GM12878 (cell line): ENCODE measurements around the gene ERMARD. TPM values are rescaled to one million over a fixed set of nuclear protein-coding genes. Genes with fewer than 3 reads are reported as not detected.

Experiments used
- FOS ChIP-seq: IDR thresholded peaks from 3 replicates; pipeline ENCODE4 v1.6.1; 2011; ENCODE audit warnings: borderline replicate concordance; ENCODE audit not compliant: insufficient read length; ENCODE audit errors: extremely low read depth
- RBBP5 ChIP-seq: fragments of 200-600 bp; sonication (generic); conservative IDR thresholded peaks from 2 replicates; pipeline ENCODE4 v1.6.1; 2016
- RCOR1 ChIP-seq: conservative IDR thresholded peaks from 2 replicates; pipeline ENCODE4 v1.6.1; 2012; ENCODE audit warnings: low read depth, low read length, improper control_type of control experiment
- polyA plus RNA-seq, 11 experiments: library from polyadenylated mRNA; depleted of rRNA in 4 of 11; unstranded in 6 of 11; stranded (reverse) in 5 of 11; fragments of >200 nt; fragmentation: Nextera tagmentation in 4 of 11; fragmentation: Illumina TruSeq in 1 of 11; extraction: Ambion mirVana in 4 of 11; extraction: Trizol in 1 of 11; gene quantifications; 1 replicate in 1 of 11; 2 replicates in 10 of 11; pipeline versions ENCODE4 v1.2.1 to v1.2.3, GENCODE V29; 2011 to 2016; ENCODE audit warnings: inconsistent platforms in 2 of 11, missing spikeins in 2 of 11, low read depth in 1 of 11
- total RNA-seq, 4 experiments: library from RNA; depleted of rRNA in 3 of 4; stranded (reverse); fragments of >200 nt in 3 of 4; fragmentation: Illumina TruSeq in 1 of 4; extraction: Trizol in 1 of 4; gene quantifications; 2 replicates each; pipeline versions ENCODE4 v1.2.1 to v1.2.3, GENCODE V29; 2013 to 2021
- TF ChIP-seq, protein P1 (sequence below): fragments of 450-650 bp; IDR thresholded peaks from 2 replicates; pipeline ENCODE4 v1.6.1; 2017; ENCODE audit warnings: mild to moderate bottlenecking, moderate library complexity
- TF ChIP-seq, protein P2 (sequence below): fragments of 150-350 bp; IDR thresholded peaks from 2 replicates; pipeline ENCODE4 v1.6.1; 2016; ENCODE audit warnings: low read depth, low read length
- TF ChIP-seq, protein P3 (sequence below): IDR thresholded peaks from 2 replicates; pipeline ENCODE4 v1.6.1; 2012; ENCODE audit warnings: low read depth, low read length, improper control_type of control experiment

Gene ERMARD
- total and polyA plus RNA-seq, 10 of the 15 experiments (the other 5 are each of a cell fraction or from before 2014, with no cell fraction given) = 24.4 to 63.3 (median 34.1) TPM

DNA sequence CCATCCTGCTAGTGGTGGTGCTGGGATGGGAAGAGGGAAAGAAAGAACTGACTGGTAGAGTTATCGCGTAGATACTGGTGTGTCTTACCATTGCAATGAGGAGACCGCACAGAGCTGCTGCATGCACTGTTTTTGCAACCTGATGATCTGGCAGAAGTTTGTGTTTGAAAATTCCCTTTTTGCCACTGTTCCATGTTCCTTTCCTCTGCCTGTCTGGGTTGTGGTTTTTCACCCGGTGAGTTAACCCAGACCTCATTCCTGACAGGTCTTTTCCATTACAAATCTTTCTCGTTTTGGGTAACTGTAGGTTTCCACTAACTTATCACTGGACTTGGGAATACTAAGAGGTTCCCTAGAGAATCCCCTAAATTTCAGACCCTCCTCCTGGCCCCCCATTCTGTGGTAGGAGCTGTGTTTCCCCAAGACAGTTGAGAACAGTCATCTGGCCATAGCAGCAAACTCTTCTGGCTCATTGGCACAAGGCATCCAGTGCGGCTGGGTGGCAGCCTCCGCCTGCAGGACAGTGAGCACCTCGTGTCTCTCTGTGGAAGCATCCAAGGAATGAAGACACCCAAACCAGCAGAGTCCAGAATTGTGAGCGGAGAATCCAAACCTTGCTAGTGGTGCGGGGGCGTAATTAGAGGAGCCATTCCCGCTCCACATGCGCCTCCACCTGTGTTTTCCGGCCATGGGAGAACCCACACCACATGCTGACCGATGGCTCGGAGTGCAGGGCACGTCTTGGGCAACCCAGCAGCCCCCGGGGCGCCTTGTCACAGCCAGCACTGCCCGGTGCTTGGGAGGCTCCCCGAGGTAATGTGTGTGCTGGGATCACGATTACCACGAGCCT, 32.8 kb downstream of the ERMARD start (continued):
- TF ChIP-seq, protein P1, sequence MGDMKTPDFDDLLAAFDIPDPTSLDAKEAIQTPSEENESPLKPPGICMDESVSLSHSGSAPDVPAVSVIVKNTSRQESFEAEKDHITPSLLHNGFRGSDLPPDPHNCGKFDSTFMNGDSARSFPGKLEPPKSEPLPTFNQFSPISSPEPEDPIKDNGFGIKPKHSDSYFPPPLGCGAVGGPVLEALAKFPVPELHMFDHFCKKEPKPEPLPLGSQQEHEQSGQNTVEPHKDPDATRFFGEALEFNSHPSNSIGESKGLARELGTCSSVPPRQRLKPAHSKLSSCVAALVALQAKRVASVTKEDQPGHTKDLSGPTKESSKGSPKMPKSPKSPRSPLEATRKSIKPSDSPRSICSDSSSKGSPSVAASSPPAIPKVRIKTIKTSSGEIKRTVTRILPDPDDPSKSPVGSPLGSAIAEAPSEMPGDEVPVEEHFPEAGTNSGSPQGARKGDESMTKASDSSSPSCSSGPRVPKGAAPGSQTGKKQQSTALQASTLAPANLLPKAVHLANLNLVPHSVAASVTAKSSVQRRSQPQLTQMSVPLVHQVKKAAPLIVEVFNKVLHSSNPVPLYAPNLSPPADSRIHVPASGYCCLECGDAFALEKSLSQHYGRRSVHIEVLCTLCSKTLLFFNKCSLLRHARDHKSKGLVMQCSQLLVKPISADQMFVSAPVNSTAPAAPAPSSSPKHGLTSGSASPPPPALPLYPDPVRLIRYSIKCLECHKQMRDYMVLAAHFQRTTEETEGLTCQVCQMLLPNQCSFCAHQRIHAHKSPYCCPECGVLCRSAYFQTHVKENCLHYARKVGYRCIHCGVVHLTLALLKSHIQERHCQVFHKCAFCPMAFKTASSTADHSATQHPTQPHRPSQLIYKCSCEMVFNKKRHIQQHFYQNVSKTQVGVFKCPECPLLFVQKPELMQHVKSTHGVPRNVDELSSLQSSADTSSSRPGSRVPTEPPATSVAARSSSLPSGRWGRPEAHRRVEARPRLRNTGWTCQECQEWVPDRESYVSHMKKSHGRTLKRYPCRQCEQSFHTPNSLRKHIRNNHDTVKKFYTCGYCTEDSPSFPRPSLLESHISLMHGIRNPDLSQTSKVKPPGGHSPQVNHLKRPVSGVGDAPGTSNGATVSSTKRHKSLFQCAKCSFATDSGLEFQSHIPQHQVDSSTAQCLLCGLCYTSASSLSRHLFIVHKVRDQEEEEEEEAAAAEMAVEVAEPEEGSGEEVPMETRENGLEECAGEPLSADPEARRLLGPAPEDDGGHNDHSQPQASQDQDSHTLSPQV = no peak
- TF ChIP-seq, protein P2, sequence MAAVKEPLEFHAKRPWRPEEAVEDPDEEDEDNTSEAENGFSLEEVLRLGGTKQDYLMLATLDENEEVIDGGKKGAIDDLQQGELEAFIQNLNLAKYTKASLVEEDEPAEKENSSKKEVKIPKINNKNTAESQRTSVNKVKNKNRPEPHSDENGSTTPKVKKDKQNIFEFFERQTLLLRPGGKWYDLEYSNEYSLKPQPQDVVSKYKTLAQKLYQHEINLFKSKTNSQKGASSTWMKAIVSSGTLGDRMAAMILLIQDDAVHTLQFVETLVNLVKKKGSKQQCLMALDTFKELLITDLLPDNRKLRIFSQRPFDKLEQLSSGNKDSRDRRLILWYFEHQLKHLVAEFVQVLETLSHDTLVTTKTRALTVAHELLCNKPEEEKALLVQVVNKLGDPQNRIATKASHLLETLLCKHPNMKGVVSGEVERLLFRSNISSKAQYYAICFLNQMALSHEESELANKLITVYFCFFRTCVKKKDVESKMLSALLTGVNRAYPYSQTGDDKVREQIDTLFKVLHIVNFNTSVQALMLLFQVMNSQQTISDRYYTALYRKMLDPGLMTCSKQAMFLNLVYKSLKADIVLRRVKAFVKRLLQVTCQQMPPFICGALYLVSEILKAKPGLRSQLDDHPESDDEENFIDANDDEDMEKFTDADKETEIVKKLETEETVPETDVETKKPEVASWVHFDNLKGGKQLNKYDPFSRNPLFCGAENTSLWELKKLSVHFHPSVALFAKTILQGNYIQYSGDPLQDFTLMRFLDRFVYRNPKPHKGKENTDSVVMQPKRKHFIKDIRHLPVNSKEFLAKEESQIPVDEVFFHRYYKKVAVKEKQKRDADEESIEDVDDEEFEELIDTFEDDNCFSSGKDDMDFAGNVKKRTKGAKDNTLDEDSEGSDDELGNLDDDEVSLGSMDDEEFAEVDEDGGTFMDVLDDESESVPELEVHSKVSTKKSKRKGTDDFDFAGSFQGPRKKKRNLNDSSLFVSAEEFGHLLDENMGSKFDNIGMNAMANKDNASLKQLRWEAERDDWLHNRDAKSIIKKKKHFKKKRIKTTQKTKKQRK = no peak
- TF ChIP-seq, protein P3, sequence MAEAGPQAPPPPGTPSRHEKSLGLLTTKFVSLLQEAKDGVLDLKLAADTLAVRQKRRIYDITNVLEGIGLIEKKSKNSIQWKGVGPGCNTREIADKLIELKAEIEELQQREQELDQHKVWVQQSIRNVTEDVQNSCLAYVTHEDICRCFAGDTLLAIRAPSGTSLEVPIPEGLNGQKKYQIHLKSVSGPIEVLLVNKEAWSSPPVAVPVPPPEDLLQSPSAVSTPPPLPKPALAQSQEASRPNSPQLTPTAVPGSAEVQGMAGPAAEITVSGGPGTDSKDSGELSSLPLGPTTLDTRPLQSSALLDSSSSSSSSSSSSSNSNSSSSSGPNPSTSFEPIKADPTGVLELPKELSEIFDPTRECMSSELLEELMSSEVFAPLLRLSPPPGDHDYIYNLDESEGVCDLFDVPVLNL = no peak
- TF ChIP-seq RBBP5 (no peak), FOS (no peak), RCOR1 (no peak)
